Vagina (tissue), 2 donors: ENCODE measurements around the gene AP2B1. TPM values are rescaled to one million over a fixed set of nuclear protein-coding genes. Genes with fewer than 3 reads are reported as not detected.
"Not testable (repeated sequence)": the region's sequence is repeated elsewhere in the genome, so short reads cannot be mapped to it uniquely, and the experiment has no call there.

Source experiments
- DNase-seq, 2 donors: peaks; one replicate each; pipeline ENCODE4 v3.0.0-alpha.2; 2017; ENCODE audit errors: extremely low spot score in 2 of 2
- H3K27ac ChIP-seq: fragments of 200-600 bp; sonication (generic); one replicate; pipeline ENCODE4 v1.5.1; 2019
- H3K27me3 ChIP-seq: fragments of 200-600 bp; sonication (generic); one replicate; pipeline ENCODE4 v1.5.1; 2019
- H3K36me3 ChIP-seq, 2 donors: fragments of 200-600 bp; sonication (generic); one replicate each; pipeline ENCODE4 v1.5.1; 2017 to 2019
- H3K4me1 ChIP-seq: fragments of 200-600 bp; sonication (generic); one replicate; pipeline ENCODE4 v1.5.1; 2019
- H3K4me3 ChIP-seq, 2 donors: fragments of 200-600 bp; sonication (generic); 1 replicate in 1 of 2; 2 replicates in 1 of 2; pipeline ENCODE4 v1.5.1; 2016 to 2019
- H3K9me3 ChIP-seq: fragments of 200-600 bp; sonication (generic); one replicate; pipeline ENCODE4 v1.5.1; 2019
- POLR2A ChIP-seq, 2 donors: fragments of 450-650 bp; IDR thresholded peaks; one replicate each; pipeline ENCODE4 v1.6.1; 2017; ENCODE audit warnings: antibody characterized with exemption in 2 of 2, mild to moderate bottlenecking in 2 of 2, moderate library complexity in 2 of 2
- POLR2AphosphoS5 ChIP-seq, 2 donors: sonication (generic); formaldehyde crosslinking; IDR thresholded peaks; one replicate each; pipeline ENCODE4 v1.9.0; 2017; ENCODE audit warnings: antibody characterized with exemption in 2 of 2, mild to moderate bottlenecking in 2 of 2, low read depth in 1 of 2; ENCODE audit not compliant: insufficient read depth in 1 of 2
- intact Hi-C: fragments of 100-400 bp; cut with DNase I; formaldehyde crosslinking; loops from one replicate; pipeline ENCODE4 v1.15.1; 2023
- total RNA-seq: library from RNA; depleted of rRNA; stranded (reverse); fragments of >200 nt; gene quantifications from one replicate; pipeline ENCODE4 v1.2.3, GENCODE V29; 2016
- TF ChIP-seq, protein P1 (sequence below), 3 experiments: fragments of 450-650 bp in 2 of 3; fragments of 200-600 bp in 1 of 3; sonication (generic) in 1 of 3; IDR thresholded peaks; one replicate each; pipeline ENCODE4 v1.5.1; 2017 to 2019; ENCODE audit warnings: antibody characterized with exemption in 3 of 3, mild to moderate bottlenecking in 2 of 3, moderate library complexity in 2 of 3

The AP2B1 gene
- total RNA-seq, 1 donor from 2014 or later = 62.1 TPM

DNA sequence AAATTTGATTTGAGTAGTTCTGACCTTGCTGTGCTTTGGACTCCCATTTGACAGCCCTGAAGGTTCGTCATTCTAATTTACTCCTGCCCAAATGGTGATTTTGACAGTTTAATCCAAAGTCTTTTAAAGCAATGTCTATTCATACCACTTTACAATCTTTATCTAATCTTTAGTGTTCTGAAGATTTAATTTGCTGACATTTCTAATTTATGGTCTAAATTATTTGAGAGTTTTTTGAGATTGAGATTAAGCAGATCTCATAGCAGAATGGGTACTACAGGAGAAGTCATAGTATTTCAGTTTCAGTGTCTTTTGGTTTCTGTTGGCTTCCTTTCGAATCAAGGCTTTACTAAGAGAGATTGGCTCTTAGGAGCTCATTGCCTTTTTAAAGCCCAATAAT lies 111.7 kb downstream of the AP2B1 start:
- TF ChIP-seq, protein P1, sequence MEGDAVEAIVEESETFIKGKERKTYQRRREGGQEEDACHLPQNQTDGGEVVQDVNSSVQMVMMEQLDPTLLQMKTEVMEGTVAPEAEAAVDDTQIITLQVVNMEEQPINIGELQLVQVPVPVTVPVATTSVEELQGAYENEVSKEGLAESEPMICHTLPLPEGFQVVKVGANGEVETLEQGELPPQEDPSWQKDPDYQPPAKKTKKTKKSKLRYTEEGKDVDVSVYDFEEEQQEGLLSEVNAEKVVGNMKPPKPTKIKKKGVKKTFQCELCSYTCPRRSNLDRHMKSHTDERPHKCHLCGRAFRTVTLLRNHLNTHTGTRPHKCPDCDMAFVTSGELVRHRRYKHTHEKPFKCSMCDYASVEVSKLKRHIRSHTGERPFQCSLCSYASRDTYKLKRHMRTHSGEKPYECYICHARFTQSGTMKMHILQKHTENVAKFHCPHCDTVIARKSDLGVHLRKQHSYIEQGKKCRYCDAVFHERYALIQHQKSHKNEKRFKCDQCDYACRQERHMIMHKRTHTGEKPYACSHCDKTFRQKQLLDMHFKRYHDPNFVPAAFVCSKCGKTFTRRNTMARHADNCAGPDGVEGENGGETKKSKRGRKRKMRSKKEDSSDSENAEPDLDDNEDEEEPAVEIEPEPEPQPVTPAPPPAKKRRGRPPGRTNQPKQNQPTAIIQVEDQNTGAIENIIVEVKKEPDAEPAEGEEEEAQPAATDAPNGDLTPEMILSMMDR (IDR thresholded peaks at IDR 0.05) = no peak
- TF ChIP-seq POLR2A (IDR thresholded peaks at IDR 0.05) = no peak
- TF ChIP-seq POLR2AphosphoS5 (IDR thresholded peaks at IDR 0.05; ENCODE audit: insufficient read depth in 1 of 2, low read depth in 1 of 2) = no peak
- H3K4me3 ChIP-seq = no peak overlapping the region
- no peaks in the 10 kb centered on the region for H3K27me3 ChIP-seq
- no peaks in the 10 kb centered on the region for H3K4me1 ChIP-seq
- no peak for DNase-seq
- no peak overlapping the region for H3K27ac ChIP-seq
- H3K9me3 ChIP-seq = no peaks in the 10 kb centered on the region
- intact Hi-C loops = no loop called here
- peaks cover 0 to 7% of the 10 kb centered on the region in 2 donors for H3K36me3 ChIP-seq

DNA sequence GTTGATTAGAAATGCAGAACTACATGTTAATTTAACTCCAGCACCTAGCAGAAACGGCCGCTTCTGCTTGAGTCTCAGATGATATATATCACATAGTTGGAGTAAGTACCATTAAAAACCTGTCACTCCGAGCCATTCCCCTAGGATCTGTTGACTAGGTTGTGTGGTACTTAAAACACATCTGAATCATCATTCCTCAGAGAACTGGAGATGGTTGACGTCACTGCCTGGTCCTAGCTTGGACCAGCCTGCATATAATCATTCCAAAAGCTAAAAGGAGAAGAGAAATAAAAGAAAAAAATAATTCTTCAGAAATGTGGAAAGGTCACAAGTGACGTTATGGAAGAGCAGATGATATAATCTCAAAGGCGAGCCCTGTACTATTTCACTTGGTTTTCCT lies 113.0 kb downstream of the AP2B1 start:
- intact Hi-C loops = loop anchor here (5.0 kb wide), 1 partner anchor 42 kb away; no protein-coding TSS in a partner anchor
- no peaks in the 10 kb centered on the region for H3K9me3 ChIP-seq
- no peaks in the 10 kb centered on the region for H3K27me3 ChIP-seq
- no peaks in the 10 kb centered on the region for H3K36me3 ChIP-seq
- TF ChIP-seq POLR2A (IDR thresholded peaks at IDR 0.05) (no peak), POLR2AphosphoS5 (IDR thresholded peaks at IDR 0.05; ENCODE audit: insufficient read depth in 1 of 2, low read depth in 1 of 2) (no peak)
- TF ChIP-seq, protein P1 (IDR thresholded peaks at IDR 0.05) = no peak
- no peaks in the 10 kb centered on the region for H3K4me1 ChIP-seq
- no peak overlapping the region for H3K4me3 ChIP-seq
- DNase-seq = no peak
- H3K27ac ChIP-seq = no peak overlapping the region

DNA sequence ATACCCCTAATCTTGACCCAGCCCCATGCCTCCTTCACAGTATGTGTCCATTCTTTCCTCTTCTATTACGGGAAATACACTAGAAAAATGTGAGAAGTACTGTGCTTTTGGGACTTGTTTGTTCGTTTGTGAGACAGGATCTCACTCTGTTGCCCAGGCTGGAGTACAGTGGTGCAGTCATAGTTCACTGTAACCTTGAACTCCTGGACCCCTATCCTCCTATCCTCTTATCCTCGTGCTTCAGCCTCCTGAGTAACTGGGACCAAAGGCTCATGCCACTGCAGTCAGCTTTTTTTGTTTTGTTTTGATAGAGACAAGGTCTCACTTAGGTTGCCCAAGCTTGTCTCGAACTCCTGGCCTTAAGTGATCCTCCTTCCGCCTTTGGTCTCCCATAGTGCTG lies 114.4 kb downstream of the AP2B1 start:
- no peaks in the 10 kb centered on the region for H3K36me3 ChIP-seq
- intact Hi-C loops = loop anchor here (5.0 kb wide), 1 partner anchor 41 kb away; no protein-coding TSS in a partner anchor
- TF ChIP-seq POLR2A (IDR thresholded peaks at IDR 0.05) = no peak
- TF ChIP-seq, protein P1 (IDR thresholded peaks at IDR 0.05) = no peak
- no peak for TF ChIP-seq POLR2AphosphoS5 (IDR thresholded peaks at IDR 0.05; ENCODE audit: insufficient read depth in 1 of 2, low read depth in 1 of 2)

DNA sequence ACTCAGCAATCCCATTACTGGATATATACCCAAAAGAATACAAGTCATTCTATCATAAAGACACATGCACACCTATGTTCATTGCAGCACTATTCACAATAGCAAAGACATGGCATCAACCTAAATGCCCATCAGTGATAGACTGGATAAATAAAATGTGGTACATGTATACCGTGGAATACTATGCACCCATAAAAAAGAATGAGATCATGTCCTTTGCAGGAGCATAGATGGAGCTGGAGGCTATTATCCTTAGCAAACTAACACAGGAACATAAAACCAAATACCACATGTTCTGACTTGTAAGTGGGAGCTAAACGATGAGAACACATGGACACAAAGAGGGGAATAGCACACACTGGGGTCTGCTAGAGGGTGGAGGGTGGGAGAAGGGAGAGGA lies 116.2 kb downstream of the AP2B1 start:
- not testable (repeated sequence) for DNase-seq, H3K4me3 ChIP-seq, H3K4me1 ChIP-seq, H3K9me3 ChIP-seq, H3K27me3 ChIP-seq, H3K27ac ChIP-seq, H3K36me3 ChIP-seq
- intact Hi-C loops = loop anchor here (5.0 kb wide), 1 partner anchor 39 kb away; no protein-coding TSS in a partner anchor

More for the DNA sequence above, 114.4 kb downstream of the AP2B1 start:
- no peaks in the 10 kb centered on the region for H3K27me3 ChIP-seq
- H3K9me3 ChIP-seq = no peaks in the 10 kb centered on the region
- H3K27ac ChIP-seq = no peak overlapping the region
- no peak for DNase-seq
- H3K4me3 ChIP-seq = no peak overlapping the region
- H3K4me1 ChIP-seq = no peaks in the 10 kb centered on the region

DNA sequence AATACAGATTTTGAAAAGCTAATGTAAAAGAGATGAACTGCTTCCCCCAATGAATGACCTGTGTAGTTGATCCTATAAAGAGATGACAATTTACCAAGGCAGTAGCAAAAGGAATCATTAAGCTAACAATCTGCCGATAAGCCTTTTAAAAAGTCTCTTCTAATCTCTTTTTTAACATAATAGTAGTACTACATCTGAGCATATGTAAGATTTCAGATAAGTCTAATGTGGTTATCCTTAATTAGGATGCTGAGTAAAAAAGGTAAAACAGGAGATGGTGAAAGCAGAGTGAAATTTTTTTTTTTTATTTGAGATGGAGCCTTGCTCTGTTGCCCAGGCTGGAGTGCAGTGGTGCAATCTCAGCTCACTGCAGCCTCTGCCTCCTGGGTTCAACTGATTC lies 118.1 kb downstream of the AP2B1 start:
- intact Hi-C loops = no loop called here
- Histone ChIP-seq H3K4me3 (no peak overlapping the region), H3K27ac (no peak overlapping the region), H3K9me3 (no peaks in the 10 kb centered on the region), H3K4me1 (no peaks in the 10 kb centered on the region), H3K27me3 (no peaks in the 10 kb centered on the region), H3K36me3 (peaks cover 0 to 3% of the 10 kb centered on the region in 2 donors)
- TF ChIP-seq POLR2AphosphoS5 (IDR thresholded peaks at IDR 0.05; ENCODE audit: insufficient read depth in 1 of 2, low read depth in 1 of 2) (no peak), POLR2A (IDR thresholded peaks at IDR 0.05) (no peak)
- TF ChIP-seq, protein P1 (IDR thresholded peaks at IDR 0.05) = no peak
- no peak for DNase-seq
